ENCODE results near the gene TMEM92. TPM values are rescaled to one million over a fixed set of nuclear protein-coding genes. Genes with fewer than 3 reads are reported as not detected.

TMEM92 gene
- total and polyA plus RNA-seq, 9 donors = 0.32 to 3.5 (median 1.6) TPM

DNA sequence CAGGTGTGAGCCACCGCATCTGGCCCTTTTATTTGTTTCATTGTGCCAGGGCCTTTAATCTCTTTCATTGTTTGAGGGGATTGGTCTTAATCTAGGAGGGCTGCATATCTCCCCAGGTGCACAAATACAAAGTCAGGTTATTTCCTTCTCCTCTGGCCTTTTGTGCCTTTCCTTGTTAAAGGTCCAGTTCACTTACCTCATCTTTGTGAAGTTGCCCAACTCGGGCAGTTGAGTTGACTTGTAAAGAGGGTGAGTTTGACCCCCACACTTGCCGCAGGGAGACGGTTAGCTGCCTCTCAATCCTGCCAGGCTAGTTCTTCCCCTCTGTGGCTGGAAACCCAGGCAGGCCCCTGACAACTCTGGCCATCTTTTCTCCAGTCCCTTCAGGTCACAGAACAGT, 33.4 kb downstream of the TMEM92 start:
- H3K27me3 ChIP-seq = no peaks in the 10 kb centered on the region

GRCh38 chr17:50308666-50309065, 34.4 kb downstream of the TMEM92 start:
- intact Hi-C loops (cut with DNase I) = loop anchor here in 1 of 4 donors (10.0 kb wide), 1 partner anchor 284 kb away; no protein-coding TSS in a partner anchor
- H3K4me3 ChIP-seq = no peak overlapping the region
- no peak overlapping the region for H3K27ac ChIP-seq
- no peaks in the 10 kb centered on the region for H3K9me3 ChIP-seq
- H3K27me3 ChIP-seq = no peaks in the 10 kb centered on the region
- TF ChIP-seq EP300 (IDR thresholded peaks at IDR 0.05) = no peak
- no peak for TF ChIP-seq CTCF (IDR thresholded peaks at IDR 0.05)
- TF ChIP-seq POLR2A (IDR thresholded peaks at IDR 0.05) = no peak
- H3K4me1 ChIP-seq (ENCODE audit: insufficient read depth) = peaks cover 18% of the 10 kb centered on the region
- 77 to 86% (median 84%) methylated on average over 4 of the region's 4 CpGs for WGBS, 3 donors
- H3K36me3 ChIP-seq = no peaks in the 10 kb centered on the region
- DNase-seq = no peak

More for the DNA sequence above, 33.4 kb downstream of the TMEM92 start:
- H3K9me3 ChIP-seq = no peaks in the 10 kb centered on the region
- intact Hi-C loops (cut with DNase I) = loop anchor here in 1 of 4 donors (10.0 kb wide), 1 partner anchor 283 kb away; no protein-coding TSS in a partner anchor
- H3K4me3 ChIP-seq = no peak overlapping the region
- H3K36me3 ChIP-seq = no peaks in the 10 kb centered on the region
- H3K27ac ChIP-seq = no peak overlapping the region
- no peak for DNase-seq
- TF ChIP-seq EP300 (IDR thresholded peaks at IDR 0.05) (no peak), CTCF (IDR thresholded peaks at IDR 0.05) (no peak), POLR2A (IDR thresholded peaks at IDR 0.05) (no peak)
- H3K4me1 ChIP-seq (ENCODE audit: insufficient read depth) = peaks cover 18% of the 10 kb centered on the region
- WGBS, 3 donors = 95 to 97% (median 96%) methylated on average over 4 of the region's 4 CpGs

DNA sequence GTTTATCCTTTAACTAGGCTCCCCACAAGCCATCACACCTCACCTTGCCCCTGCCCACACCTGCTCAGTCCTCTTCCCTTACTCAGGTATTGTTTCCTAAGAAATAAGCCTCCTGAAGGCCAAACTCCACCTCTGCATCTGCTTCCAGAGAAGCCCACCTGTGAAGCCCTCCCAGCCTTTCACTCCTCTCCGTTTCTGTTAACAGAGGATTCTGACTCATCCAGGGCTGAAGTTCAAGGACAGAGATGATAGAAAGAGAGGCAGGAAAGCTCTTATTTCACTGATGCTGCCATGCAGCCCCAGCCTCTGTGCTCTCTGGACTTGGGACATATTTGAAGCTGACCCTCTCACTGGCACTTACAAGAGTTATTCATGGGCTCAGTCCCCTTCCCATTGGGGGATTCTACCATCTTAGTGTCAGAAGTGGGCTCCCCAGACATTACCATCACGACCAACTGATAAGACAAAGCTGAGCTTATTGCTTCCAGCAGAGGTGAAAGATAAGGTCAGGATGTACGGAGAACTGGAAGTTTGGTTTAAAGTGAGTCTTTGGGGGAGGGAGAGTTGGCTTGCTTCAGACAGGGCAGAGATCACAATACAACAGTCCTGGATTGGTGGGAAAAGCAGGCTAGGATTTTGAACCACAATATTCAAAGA, 36.3 kb downstream of the TMEM92 start:
- intact Hi-C loops (cut with DNase I) = no loop called here
- Histone ChIP-seq H3K4me3 (no peak overlapping the region), H3K9me3 (no peaks in the 10 kb centered on the region), H3K27ac (no peak overlapping the region), H3K27me3 (no peaks in the 10 kb centered on the region), H3K36me3 (no peaks in the 10 kb centered on the region), H3K4me1 (ENCODE audit: insufficient read depth) (peaks cover 9% of the 10 kb centered on the region)
- 6 to 12% (median 12%) methylated on average over 3 of the region's 3 CpGs for WGBS, 3 donors
- TF ChIP-seq EP300 (IDR thresholded peaks at IDR 0.05) (no peak), POLR2A (IDR thresholded peaks at IDR 0.05) (no peak), CTCF (IDR thresholded peaks at IDR 0.05) (no peak)
- DNase-seq = peak in 2 of 5 donors; percentile 36 to 37

- no peak for DNase-seq
- TF ChIP-seq CTCF (IDR thresholded peaks at IDR 0.05) (no peak), POLR2A (IDR thresholded peaks at IDR 0.05) (no peak), EP300 (IDR thresholded peaks at IDR 0.05) (no peak)
- H3K9me3 ChIP-seq = no peaks in the 10 kb centered on the region
- H3K27me3 ChIP-seq = no peaks in the 10 kb centered on the region
- H3K27ac ChIP-seq = no peak overlapping the region
- 15 to 32% (median 29%) methylated on average over 1 of the region's 1 CpG for WGBS, 3 donors
- H3K4me1 ChIP-seq (ENCODE audit: insufficient read depth) = peaks cover 9% of the 10 kb centered on the region
- no peak overlapping the region for H3K4me3 ChIP-seq
- intact Hi-C loops (cut with DNase I) = no loop called here
- no peaks in the 10 kb centered on the region for H3K36me3 ChIP-seq
Measured at GRCh38 chr17:50311112-50311460, 36.8 kb downstream of the TMEM92 start.
